CD14-positive monocyte (primary cell): ENCODE data around the gene HOXB13. TPM values are rescaled to one million over a fixed set of nuclear protein-coding genes. Genes with fewer than 3 reads are reported as not detected.

Experiments
- DNase-seq, 3 donors: peaks; one replicate each; pipeline ENCODE4 v3.0.0-alpha.2; 2011 to 2022
- H2AFZ ChIP-seq: 2 replicates; pipeline ENCODE4 v1.6.0; 2012; ENCODE audit warnings: mild to moderate bottlenecking, low read depth, low read length, inconsistent platforms; ENCODE audit not compliant: insufficient read depth, poor library complexity, severe bottlenecking
- H3K27ac ChIP-seq, 2 donors: 1 replicate in 1 of 2; 2 replicates in 1 of 2; pipeline ENCODE4 v1.5.1; 2012 to 2013; ENCODE audit warnings: low read length in 2 of 2, control low read depth in 1 of 2, inconsistent platforms in 1 of 2, low read depth in 1 of 2, mild to moderate bottlenecking in 1 of 2
- H3K27me3 ChIP-seq, 2 donors: one replicate each; pipeline versions ENCODE4 v1.6.0 to v1.6.1; 2011 to 2013; ENCODE audit warnings: low read length in 2 of 2; ENCODE audit not compliant: control insufficient read depth in 2 of 2, insufficient read depth in 2 of 2
- H3K36me3 ChIP-seq, 2 donors: replicated peaks in 1 of 2; 1 replicate in 1 of 2; 2 replicates in 1 of 2; pipeline versions ENCODE4 v1.5.1 to v1.6.1; 2012 to 2013; ENCODE audit warnings: low read length in 2 of 2, control low read depth in 1 of 2, inconsistent platforms in 1 of 2, mild to moderate bottlenecking in 1 of 2; ENCODE audit not compliant: insufficient read depth in 2 of 2, control insufficient read depth in 1 of 2
- H3K4me1 ChIP-seq, 2 donors: 1 replicate in 1 of 2; 2 replicates in 1 of 2; pipeline versions ENCODE4 v1.5.1 to v1.6.1; 2012 to 2013; ENCODE audit warnings: low read length in 2 of 2, control low read depth in 1 of 2, inconsistent platforms in 1 of 2, mild to moderate bottlenecking in 1 of 2, moderate library complexity in 1 of 2; ENCODE audit not compliant: insufficient read depth in 2 of 2, control insufficient read depth in 1 of 2
- H3K4me2 ChIP-seq: replicated peaks from 2 replicates; pipeline ENCODE3; 2012; ENCODE audit warnings: low read length, moderate library complexity, mild to moderate bottlenecking; ENCODE audit not compliant: poor library complexity, severe bottlenecking; ENCODE audit errors: extremely low read depth
- H3K4me3 ChIP-seq, 3 experiments: fragments of 200-600 bp in 1 of 3; sonication (generic) in 1 of 3; replicated peaks in 1 of 3; 1 replicate in 2 of 3; 2 replicates in 1 of 3; pipeline ENCODE4 v1.5.1; 2011 to 2013; ENCODE audit warnings: low read length in 3 of 3, mild to moderate bottlenecking in 3 of 3, control low read depth in 2 of 3, low read depth in 2 of 3, inconsistent platforms in 1 of 3, moderate library complexity in 1 of 3
- H3K79me2 ChIP-seq: 2 replicates; pipeline ENCODE4 v1.6.0; 2012; ENCODE audit warnings: mild to moderate bottlenecking, control low read depth, inconsistent platforms, low read length, moderate library complexity; ENCODE audit not compliant: insufficient read depth
- H3K9ac ChIP-seq: 2 replicates; pipeline ENCODE4 v1.6.0; 2017; ENCODE audit warnings: low read length, mild to moderate bottlenecking; ENCODE audit not compliant: insufficient read depth, poor library complexity, severe bottlenecking
- H3K9me3 ChIP-seq, 2 donors: replicated peaks in 1 of 2; 1 replicate in 1 of 2; 2 replicates in 1 of 2; pipeline versions ENCODE4 v1.5.1 to v1.6.1; 2012 to 2013; ENCODE audit warnings: low read length in 2 of 2, control low read depth in 1 of 2; ENCODE audit not compliant: control insufficient read depth in 1 of 2, insufficient read depth in 1 of 2
- H4K20me1 ChIP-seq: 2 replicates; pipeline ENCODE4 v1.6.0; 2012; ENCODE audit warnings: mild to moderate bottlenecking, low read length, control low read depth, moderate library complexity; ENCODE audit not compliant: insufficient read depth
- H3K27ac Mint-ChIP-seq, 7 donors: one replicate each; pipeline ENCODE4 v1.8.0; 2020; ENCODE audit warnings: mild to moderate bottlenecking in 7 of 7, mixed read lengths in 7 of 7, moderate library complexity in 6 of 7, inconsistent platforms in 2 of 7
- H3K27me3 Mint-ChIP-seq, 3 donors: one replicate each; pipeline ENCODE4 v1.8.0; 2021 to 2022; ENCODE audit warnings: low read depth in 3 of 3, mild to moderate bottlenecking in 3 of 3, mixed read lengths in 3 of 3, moderate library complexity in 3 of 3, inconsistent platforms in 1 of 3
- H3K36me3 Mint-ChIP-seq, 2 donors: one replicate each; pipeline ENCODE4 v1.8.0; 2020; ENCODE audit warnings: mixed read lengths in 2 of 2, inconsistent platforms in 1 of 2, mild to moderate bottlenecking in 1 of 2
- H3K4me1 Mint-ChIP-seq: one replicate; pipeline ENCODE4 v1.8.0; 2020; ENCODE audit warnings: mild to moderate bottlenecking, mixed read lengths
- H3K4me3 Mint-ChIP-seq, 2 donors: one replicate each; pipeline ENCODE4 v1.8.0; 2020; ENCODE audit warnings: mild to moderate bottlenecking in 2 of 2, mixed read lengths in 2 of 2, moderate library complexity in 1 of 2
- H3K9me3 Mint-ChIP-seq, 7 donors: one replicate each; pipeline ENCODE4 v1.8.0; 2020 to 2022; ENCODE audit warnings: mixed read lengths in 7 of 7, mild to moderate bottlenecking in 6 of 7, moderate library complexity in 6 of 7, inconsistent platforms in 2 of 7
- CTCF ChIP-seq: fragments of 200-600 bp; IDR thresholded peaks from one replicate; pipeline ENCODE4 v1.8.0; 2022; ENCODE audit warnings: antibody characterized with exemption, mild to moderate bottlenecking
- WGBS: methylation state at CpG from one replicate; pipeline ENCODE4 v1.1.5; 2013; ENCODE audit warnings: missing lambda C conversion rate; ENCODE audit not compliant: insufficient coverage; 5-methylcytosine and 5-hydroxymethylcytosine counted together
- intact Hi-C, 2 donors: fragments of 100-400 bp; cut with micrococcal nuclease; formaldehyde crosslinking; loops; one replicate each; pipeline versions ENCODE4 v1.15.0 to v1.15.1; 2023
- polyA plus RNA-seq, 3 donors: library from polyadenylated mRNA; depleted of rRNA in 1 of 3; unstranded in 2 of 3; stranded (reverse) in 1 of 3; fragments of 300-500 nt in 2 of 3; fragments of >200 nt in 1 of 3; fragmentation: Illumina TruSeq in 2 of 3; gene quantifications; 1 replicate in 2 of 3; 2 replicates in 1 of 3; pipeline ENCODE4 v1.2.3, GENCODE V29; 2012 to 2021

Gene HOXB13
- polyA plus RNA-seq, 3 donors: not detected

DNA sequence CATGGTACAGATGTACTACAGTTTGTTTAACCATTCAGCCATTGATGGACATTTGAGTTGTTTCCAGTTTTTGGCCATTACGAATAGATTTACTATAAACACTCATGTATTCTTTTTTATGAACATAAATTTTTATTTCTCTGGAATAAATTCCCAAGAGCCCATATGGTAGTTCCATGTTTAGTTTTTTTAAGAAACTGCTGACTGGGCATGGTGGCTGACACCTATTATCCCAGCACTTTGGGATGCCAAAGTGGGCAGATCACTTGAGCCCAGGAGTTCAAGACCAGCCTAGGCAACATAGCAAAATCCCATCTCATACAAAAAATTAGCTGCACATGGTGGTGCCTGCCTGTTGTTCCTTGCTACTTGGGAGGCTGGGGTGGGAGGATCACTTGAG lies 36.5 kb downstream of the HOXB13 start:
- intact Hi-C loops: no loop called here
- Histone ChIP-seq H2AFZ (no peak overlapping the region), H3K4me3 (no peak overlapping the region), H3K27ac (no peak overlapping the region), H3K9me3 (peaks cover 0 to 3% of the 10 kb centered on the region in 2 donors), H3K27me3 (peaks cover 14 to 20% of the 10 kb centered on the region in 2 donors), H3K79me2 (no peaks in the 10 kb centered on the region), H3K4me1 (no peaks in the 10 kb centered on the region), H4K20me1 (no peaks in the 10 kb centered on the region), H3K36me3 (no peaks in the 10 kb centered on the region), H3K4me2 (no peak overlapping the region), H3K9ac (no peak overlapping the region)
- Mint-ChIP-seq H3K9me3 (peaks cover 0 to 7% (median 3%) of the 10 kb centered on the region in 7 donors), H3K27me3 (peaks cover 31 to 62% (median 45%) of the 10 kb centered on the region in 3 donors), H3K27ac (no peak overlapping the region), H3K36me3 (no peaks in the 10 kb centered on the region), H3K4me1 (no peaks in the 10 kb centered on the region), H3K4me3 (no peak overlapping the region)
- TF ChIP-seq CTCF: no peak
- DNase-seq: no peak
- no CpG with 5 or more reads among the region's 1 CpG for WGBS

- H3K36me3 ChIP-seq: no peaks in the 10 kb centered on the region
- 95% methylated on average over 4 of the region's 5 CpGs for WGBS
- Mint-ChIP-seq H3K36me3 (no peaks in the 10 kb centered on the region), H3K4me3 (no peak overlapping the region), H3K4me1 (no peaks in the 10 kb centered on the region), H3K27me3 (peaks cover 26 to 54% (median 38%) of the 10 kb centered on the region in 3 donors), H3K9me3 (peaks cover 0 to 7% (median 3%) of the 10 kb centered on the region in 7 donors), H3K27ac (no peak overlapping the region)
- H3K4me3 ChIP-seq: no peak overlapping the region
- H3K27me3 ChIP-seq: peaks cover 14 to 20% of the 10 kb centered on the region in 2 donors
- no peak overlapping the region for H3K4me2 ChIP-seq
- no peaks in the 10 kb centered on the region for H3K4me1 ChIP-seq
- H3K79me2 ChIP-seq: no peaks in the 10 kb centered on the region
- peaks cover 0 to 3% of the 10 kb centered on the region in 2 donors for H3K9me3 ChIP-seq
- H3K27ac ChIP-seq: no peak overlapping the region
- TF ChIP-seq CTCF: no peak
- intact Hi-C loops: no loop called here
- no peak overlapping the region for H2AFZ ChIP-seq
- H3K9ac ChIP-seq: no peak overlapping the region
- H4K20me1 ChIP-seq: no peaks in the 10 kb centered on the region
- no peak for DNase-seq
Measured at GRCh38 chr17:48690655-48691054, 37.9 kb downstream of the HOXB13 start.
